MM.1S (cell line): ENCODE data around the gene GRB7.

ENCODE experiments used
- CTCF ChIP-seq: fragments of 300-600 bp; sonication (generic); IDR thresholded peaks from 2 replicates; pipeline ENCODE4 v1.5.1; 2016; ENCODE audit warnings: antibody characterized with exemption, low read length, mixed read lengths
- EZH2 ChIP-seq: fragments of 300-600 bp; sonication (generic); optimal IDR thresholded peaks from 2 replicates; pipeline ENCODE3; 2017; ENCODE audit warnings: low read depth, mild to moderate bottlenecking, antibody characterized with exemption, low read length, mixed read lengths

DNA sequence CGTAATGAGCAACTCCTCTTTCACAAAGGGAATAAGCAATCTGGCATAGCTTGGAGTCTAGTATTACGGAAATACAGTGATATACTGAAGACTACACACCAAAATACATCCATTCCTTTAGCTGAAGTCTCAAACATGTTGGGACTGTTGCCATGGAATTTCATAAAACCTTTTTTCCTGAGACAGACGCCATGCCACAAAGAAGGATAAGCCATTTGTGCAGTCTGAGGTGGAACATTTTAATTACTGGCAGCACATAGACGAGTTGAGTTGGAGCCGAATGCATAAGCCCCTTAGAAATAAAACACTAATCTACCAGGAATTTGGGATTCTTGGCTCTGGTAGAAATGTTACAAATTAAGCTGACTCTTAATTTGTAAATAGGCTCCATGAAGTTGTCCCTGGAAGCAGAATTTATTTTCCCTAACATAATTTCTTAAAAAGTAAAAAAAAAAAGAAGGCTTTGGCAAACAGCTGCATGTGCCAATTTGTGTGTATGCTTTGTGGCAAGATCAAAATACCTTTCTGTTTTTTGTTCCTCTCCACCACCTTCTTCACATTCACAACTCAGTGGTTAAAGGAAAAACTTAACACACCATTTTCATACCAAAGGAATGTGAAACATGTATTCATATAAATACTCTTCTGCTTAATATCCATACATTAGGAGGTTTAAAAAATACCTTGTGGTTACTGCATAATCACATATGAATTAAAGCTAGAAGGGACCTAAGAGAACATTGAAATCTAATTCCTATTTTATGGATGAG lies 25.5 kb downstream of the GRB7 start:
- TF ChIP-seq CTCF = no peak
- no peak for TF ChIP-seq EZH2
